ENCODE data around the gene RFX3.

The RFX3 gene

GRCh38 chr9:3525836-3526164, at the start of gene RFX3:
TSS of gene RFX3 (minus strand) at chr9:3526001. CDS start at chr9:3395588, 130,413 bp downstream.
- DNase-seq (ENCODE audit: low read depth in 3 of 3): peak; percentile 84 to 90 (median 85)

- no peak for DNase-seq (ENCODE audit: low read depth in 3 of 3)
Measured at GRCh38 chr9:3571500-3571899, 45.7 kb upstream of the RFX3 start.

GRCh38 chr9:3569529-3569928, 43.7 kb upstream of the RFX3 start:
- DNase-seq (ENCODE audit: low read depth in 3 of 3): no peak

- DNase-seq (ENCODE audit: low read depth in 3 of 3): no peak
Measured at GRCh38 chr9:3567988-3568387, 42.2 kb upstream of the RFX3 start.

- DNase-seq (ENCODE audit: low read depth in 3 of 3): no peak
Measured at GRCh38 chr9:3553076-3553765, 27.4 kb upstream of the RFX3 start.

- no peak for DNase-seq (ENCODE audit: low read depth in 3 of 3)
Measured at GRCh38 chr9:3549225-3549624, 23.4 kb upstream of the RFX3 start.

- no peak for DNase-seq (ENCODE audit: low read depth in 3 of 3)
Measured at GRCh38 chr9:3548648-3549047, 22.8 kb upstream of the RFX3 start.

GRCh38 chr9:3541206-3541605, 15.4 kb upstream of the RFX3 start:
- no peak for DNase-seq (ENCODE audit: low read depth in 3 of 3)

- DNase-seq (ENCODE audit: low read depth in 3 of 3): no peak
Measured at GRCh38 chr9:3534614-3535404, 9.0 kb upstream of the RFX3 start.

- DNase-seq (ENCODE audit: low read depth in 3 of 3): no peak
Measured at GRCh38 chr9:3532158-3532557, 6.4 kb upstream of the RFX3 start.

- DNase-seq (ENCODE audit: low read depth in 3 of 3): peak; percentile 36 to 54 (median 45)
Measured at GRCh38 chr9:3528451-3528850, 2.6 kb upstream of the RFX3 start.

GRCh38 chr9:3526997-3527940, 1.5 kb upstream of the RFX3 start:
- peak in 1 of 3 experiments; percentile 3 for DNase-seq (ENCODE audit: low read depth in 3 of 3)

GRCh38 chr9:3526165-3526996, 580 bp upstream of the RFX3 start:
- peak; percentile 76 to 82 (median 78) for DNase-seq (ENCODE audit: low read depth in 3 of 3)

GRCh38 chr9:3525096-3525835, 535 bp downstream of the RFX3 start:
- DNase-seq (ENCODE audit: low read depth in 3 of 3): peak in 1 of 3 experiments; percentile 4

GRCh38 chr9:3521966-3522365, 3.8 kb downstream of the RFX3 start:
- DNase-seq (ENCODE audit: low read depth in 3 of 3): no peak

GRCh38 chr9:3520564-3520963, 5.2 kb downstream of the RFX3 start:
- no peak for DNase-seq (ENCODE audit: low read depth in 3 of 3)

GRCh38 chr9:3517377-3518048, 8.3 kb downstream of the RFX3 start:
- DNase-seq (ENCODE audit: low read depth in 3 of 3): no peak

GRCh38 chr9:3516667-3517330, 9.0 kb downstream of the RFX3 start:
- DNase-seq (ENCODE audit: low read depth in 3 of 3): no peak

GRCh38 chr9:3515405-3515804, 10.4 kb downstream of the RFX3 start:
- DNase-seq (ENCODE audit: low read depth in 3 of 3): no peak

Measured in stimulated activated CD4-positive, alpha-beta T cell treated with anti-CD3 and anti-CD28 coated beads, TNF-alpha, amount 100 ng/mL, for 24 hours (primary cell).